HG03064 (cell line): Measurements from ENCODE around the gene IL17D.

Experiments used
- ATAC-seq: cut with Tn5 transposase; IDR thresholded peaks from one replicate; pipeline ENCODE4 v1.9.1; 2021; ENCODE audit warnings: low read depth; ENCODE audit not compliant: unreplicated experiment

Gene IL17D

DNA sequence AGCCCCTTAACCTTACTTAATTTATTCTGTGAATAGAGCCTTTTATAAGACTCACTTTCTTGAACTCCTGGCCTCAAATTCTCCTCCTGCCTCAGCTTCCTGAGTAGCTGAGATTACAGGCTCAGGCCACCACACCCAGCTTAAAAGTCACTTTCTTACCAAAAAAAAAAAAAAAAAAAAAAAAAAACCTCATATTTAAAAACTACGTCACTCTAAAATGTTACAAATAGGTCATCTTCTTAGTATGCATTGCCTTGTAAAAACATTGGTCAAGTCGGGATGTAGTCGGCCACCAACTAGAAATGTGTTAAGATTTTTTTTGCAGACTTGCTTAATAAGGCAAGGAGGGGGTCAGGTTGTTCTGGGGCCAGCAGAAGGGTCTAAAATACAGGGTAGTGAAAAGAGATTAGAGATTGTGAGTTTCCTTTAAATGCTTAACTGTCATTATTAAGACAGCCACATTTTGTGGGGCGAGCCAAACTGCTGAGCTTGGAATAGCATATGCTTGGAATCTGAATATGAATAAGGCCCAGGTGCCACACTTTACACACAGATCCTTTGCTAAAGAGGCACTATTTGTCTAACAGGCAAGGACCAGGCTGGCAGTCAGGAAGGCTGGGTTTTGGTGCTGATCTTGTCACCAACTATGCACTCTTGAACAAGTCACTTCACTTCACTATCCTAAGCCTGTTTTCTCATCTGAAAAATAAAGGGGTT is 16.5 kb upstream of the IL17D start:
- no peak for ATAC-seq

DNA sequence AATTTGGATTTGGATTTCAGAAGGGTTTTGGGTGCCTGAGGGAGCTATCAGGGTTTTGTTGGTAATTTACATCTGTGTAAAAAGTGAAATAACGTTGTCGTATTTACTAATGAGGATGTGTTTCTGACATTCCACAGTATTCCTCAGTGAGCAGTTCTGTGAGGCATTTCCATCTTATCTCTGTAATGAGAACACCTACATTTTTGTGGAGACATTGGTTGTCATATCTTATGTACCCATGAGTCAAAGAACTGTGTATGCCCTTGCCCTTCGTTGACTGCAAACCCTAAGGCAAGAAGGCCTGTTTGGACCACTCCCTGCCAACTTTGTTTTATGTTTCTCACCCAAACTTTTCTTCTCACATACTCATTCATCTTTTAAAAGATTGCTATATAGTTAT is 14.2 kb upstream of the IL17D start:
- no peak for ATAC-seq

DNA sequence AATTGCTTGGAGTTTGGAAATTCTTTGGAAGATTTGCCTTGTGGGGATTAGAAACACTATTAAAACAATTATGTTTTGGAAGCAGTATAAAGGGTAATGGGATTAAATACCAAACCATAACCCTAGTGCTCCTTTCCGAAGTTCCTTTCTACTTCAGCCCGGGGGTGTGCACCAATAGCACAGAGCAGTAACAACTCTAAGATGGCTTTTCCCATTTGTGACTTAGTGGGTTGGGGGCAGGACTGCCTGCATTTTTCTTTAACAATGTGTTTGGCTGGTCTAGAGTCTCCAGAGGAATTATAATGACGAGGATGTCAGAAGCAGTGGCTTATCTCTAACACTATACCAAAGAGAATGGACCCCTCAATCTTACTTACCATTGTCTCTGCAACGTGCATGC is 11.9 kb upstream of the IL17D start:
- no peak for ATAC-seq

DNA sequence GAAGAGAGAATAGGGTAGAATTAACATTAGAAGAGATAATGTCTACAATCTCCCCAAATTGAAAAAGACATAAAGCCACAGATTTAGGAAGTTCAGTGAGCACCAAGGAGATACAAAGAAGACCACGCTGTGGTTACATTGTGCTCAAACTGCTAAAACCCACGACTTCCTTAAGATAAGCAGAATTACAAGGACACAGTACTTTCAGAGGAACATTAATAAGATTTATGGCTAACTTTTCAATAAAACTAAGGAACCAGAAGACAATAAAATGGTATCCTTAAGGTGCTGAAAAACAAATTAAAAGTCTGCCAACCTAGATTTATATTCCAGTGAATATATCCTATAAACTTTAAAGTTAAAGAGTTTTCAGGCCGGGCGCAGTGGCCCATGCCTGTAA is 7.4 kb upstream of the IL17D start:
- no peak for ATAC-seq

DNA sequence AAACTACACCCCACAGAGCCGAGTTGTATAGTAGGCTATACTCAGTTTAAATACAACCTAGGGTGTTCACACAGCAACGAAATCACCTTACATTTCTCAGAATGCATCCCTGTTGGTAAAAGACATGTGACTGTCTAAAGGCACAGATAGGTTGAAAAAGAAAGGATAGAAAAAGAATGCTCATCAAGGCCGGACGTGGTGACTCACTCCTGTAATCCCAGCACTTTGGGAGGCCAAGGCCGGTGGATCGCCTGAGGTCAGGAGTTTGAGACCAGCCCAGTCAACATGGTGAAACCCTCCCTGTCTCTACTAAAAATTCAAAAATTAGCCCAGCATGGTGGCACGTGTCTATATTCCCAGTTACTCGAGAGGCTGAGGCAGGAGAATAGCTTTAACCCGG is 3.8 kb upstream of the IL17D start:
- no peak for ATAC-seq

DNA sequence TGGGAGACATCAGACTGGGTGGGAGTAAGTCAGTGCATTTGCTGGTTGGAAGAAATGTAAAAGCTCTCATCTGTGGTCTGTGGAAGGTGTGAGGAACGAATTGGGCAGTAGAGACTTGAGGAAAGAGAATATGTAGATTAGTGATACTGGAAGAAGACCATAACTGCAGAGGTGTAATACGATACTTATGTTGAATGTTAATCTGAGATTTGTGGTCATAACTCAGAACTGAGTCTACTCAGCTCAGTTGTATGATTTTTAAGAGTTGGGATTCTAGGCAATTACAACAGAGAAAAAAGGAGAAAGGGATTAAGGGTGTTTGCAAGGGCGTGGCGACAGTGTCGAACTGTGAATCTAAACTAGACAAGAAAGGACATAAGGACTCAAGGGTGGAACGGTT is 3.2 kb upstream of the IL17D start:
- ATAC-seq = no peak

DNA sequence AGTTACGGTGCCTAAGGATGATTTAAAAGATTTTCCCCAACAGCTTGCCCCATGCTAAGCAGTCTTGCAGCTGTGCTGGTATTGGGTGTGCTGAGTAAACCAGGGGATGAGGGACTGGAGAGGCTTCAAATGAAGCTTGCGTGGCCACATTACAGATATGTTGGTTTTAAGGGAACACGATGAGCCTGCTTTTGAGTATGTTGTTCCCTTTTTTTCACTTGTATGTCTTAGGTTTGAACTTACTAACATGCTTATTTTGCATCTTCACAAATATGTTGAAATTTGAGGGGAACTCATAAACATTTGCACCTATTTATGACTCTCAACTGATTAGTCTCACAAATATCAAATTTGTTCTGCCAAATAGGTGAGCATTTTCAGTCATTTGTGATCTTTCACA is 2.0 kb upstream of the IL17D start:
- ATAC-seq = no peak

DNA sequence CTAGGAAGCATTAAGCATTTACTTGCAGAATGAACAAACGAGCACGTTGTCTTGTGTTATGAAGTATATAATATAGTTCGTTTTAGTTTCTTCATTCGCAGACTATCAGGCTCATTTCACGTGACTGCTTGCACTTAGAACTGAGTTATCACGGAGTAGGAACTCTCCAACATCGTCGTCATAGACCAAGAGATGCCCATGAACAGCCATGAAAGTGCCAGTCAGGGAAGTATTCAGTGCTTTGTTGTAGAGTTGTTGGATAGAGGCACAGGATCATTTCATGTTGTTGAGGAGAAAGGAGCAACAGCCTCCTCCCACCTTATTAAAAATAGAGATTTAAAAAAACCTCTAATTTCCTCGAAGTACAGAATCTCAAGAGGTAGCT is 977 bp upstream of the IL17D start:
- ATAC-seq = no peak

DNA sequence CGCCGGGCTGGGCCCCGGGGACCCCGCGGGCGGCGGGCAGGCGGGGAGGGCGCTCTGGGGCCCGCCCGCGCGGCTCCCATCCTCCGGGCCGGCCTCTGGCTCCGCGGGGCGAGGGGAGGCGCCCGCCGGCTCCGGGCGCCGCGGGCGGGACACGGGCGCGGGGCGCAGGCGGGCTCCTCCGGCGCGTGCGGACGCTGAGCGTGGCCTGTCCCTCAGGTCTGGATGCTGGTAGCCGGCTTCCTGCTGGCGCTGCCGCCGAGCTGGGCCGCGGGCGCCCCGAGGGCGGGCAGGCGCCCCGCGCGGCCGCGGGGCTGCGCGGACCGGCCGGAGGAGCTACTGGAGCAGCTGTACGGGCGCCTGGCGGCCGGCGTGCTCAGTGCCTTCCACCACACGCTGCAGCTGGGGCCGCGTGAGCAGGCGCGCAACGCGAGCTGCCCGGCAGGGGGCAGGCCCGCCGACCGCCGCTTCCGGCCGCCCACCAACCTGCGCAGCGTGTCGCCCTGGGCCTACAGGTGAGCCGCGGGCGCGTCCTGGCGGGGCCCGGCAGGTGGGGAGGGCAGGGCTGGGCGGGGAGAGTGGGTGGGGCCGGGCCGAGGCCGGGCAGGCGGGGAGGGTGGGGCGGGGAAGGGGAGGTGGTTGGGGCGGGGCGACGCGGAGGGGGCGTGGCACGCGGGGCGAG is 420 bp downstream of the IL17D start:
- ATAC-seq = peak; percentile 85

DNA sequence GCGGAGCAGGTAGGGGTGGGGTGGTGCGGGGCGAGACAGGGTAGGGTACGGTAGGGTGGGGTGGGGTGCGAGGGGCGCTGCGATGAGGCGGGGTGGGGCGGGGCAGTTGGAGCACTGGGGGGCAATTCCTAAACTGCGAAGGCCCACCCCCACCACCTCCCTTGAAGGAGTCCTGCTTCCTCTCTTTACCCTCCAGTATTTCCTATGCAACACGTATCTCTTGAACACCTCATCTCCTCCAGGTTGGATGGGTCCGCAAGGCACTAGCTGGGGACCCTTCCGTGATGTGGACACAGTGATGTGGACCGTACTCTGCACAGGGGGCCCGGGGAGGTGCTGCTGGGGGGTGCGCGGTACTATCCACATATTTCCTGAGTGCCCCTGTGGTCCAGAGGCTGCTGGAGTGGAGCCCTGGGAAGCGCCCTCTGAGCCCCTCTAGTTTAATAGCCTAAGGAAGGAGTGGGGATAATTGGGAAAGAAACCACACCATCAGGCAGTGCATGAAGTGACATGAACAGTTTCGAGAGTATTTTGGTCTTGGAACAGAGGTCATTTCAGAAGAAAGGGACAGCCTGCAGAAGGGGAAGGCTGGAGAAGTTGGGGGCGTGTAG is 1.1 kb downstream of the IL17D start:
- no peak for ATAC-seq

DNA sequence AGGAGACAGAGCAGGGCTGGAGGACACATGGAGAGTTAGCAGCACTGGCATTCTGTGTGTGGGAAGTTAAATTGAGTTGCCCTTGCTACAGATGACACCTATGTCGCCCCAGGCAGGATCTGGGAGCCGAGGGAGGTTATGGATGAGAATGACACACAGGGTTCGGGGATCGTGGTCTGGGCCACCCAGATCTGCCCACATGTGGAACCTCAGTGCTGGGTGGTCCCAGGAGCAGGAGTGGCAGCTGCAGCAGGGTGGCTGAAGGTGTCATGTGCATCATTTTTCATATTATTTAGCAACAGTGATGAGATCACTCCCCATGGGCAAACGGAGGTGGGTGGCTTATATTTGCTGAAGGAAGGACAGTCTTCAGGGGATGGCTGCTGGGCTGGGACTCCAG is 3.2 kb downstream of the IL17D start:
- ATAC-seq = no peak

DNA sequence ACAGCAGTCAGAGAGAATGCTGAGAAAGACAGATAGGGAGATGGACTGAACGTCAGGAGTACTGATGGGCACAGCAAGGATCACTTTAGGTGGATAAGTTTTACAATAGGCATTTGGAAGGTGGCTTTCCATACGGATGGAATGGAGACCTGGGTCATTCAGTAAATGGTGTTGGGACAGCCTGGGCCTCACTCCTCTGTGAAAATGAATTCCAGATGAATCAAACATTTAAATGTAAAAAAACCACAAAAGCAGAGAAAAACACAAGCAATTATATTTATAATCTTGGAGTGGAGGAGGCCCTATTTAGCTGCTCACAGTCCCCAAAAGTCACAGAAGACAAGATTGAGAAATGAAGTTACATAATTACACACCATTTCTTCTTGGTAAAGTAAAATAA is 4.7 kb downstream of the IL17D start:
- ATAC-seq = no peak

DNA sequence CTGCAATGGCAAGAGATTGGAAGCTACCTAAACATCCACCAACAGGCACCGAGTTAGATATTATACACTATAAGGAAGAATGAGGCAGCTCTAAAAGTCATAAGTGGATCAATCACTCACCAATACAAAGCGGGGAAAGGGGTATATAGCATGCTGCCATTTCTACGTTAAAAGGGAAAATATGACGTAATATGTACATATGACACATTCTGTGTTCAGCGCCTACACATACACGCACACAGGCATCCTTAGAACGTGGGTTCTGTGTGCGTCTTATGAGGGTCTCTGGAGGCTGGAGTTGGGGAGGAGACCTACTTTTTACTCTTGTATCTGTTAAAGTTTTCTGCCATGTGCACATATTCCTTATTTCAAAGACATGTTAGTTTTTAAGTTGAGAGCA is 5.9 kb downstream of the IL17D start:
- no peak for ATAC-seq

DNA sequence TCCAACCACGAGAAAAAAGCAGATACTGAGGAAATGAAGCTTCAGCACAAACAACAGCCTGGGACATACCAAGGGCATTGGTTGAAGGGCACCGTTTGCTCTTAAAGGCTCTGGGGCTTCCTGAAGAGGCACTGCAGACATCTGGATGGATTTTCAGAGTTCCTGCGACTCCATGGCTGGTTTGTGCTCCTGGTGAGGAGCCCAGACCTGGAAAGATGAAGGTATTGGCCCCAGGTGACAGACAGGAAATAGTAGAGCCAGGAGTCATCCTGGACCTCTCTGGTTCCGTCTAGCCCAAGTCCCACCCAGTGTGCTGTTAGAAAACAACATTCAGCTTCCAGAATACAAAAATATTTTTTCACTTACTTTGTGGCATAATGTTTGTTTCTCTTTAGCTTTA is 6.3 kb downstream of the IL17D start:
- ATAC-seq = no peak

DNA sequence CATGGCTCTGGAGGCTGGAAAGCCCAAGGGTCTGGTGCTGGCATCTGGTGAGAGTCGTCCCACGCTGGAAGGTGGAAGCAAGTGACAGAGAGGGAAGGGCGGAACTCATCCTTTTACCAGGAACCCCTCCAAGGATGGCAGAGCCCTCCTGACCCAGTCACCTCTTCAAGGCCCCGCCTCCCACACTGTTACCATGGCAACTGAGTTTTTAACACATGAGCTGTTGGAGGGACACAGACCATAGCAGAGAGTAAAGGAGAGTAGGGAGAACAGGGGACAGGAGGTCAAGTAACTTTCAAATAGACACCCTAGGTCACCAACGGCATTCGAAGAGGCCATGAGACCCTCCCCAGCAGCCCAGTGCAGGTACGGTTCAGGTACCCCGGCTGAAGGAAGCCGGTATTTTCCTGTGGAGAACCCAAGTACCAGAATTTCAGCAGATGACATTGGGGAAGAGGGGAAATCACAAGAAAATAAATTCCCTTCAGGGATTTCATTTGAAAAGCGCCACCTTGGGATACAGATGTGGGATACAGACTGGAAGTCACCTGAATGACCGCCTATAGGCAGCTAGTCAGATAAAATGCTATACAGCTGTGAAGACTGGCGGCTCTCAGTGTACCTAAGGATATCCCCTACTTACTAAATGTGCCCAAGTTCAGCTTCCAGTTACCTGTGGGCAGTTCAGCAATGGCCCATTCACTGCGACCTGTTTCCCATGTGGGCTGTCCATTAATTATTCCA is 8.0 kb downstream of the IL17D start:
- no peak for ATAC-seq

DNA sequence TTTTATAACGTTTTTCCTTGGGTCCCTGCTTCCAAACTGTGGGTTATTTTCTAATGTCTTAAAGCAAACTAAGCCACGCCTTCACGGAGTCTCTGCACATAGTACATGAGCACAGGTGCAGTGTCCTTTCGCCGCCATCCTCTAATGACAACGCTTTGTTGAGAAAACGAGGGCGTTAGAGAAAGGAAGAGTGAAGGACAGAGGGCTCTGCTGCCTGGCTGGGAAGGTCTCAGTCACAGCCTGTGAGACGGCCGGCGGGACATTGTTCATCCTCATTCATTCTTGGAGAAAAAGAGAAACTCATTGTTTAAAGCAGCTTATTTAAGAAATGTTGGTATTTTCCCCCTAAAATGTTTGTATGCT is 9.5 kb downstream of the IL17D start:
- no peak for ATAC-seq

DNA sequence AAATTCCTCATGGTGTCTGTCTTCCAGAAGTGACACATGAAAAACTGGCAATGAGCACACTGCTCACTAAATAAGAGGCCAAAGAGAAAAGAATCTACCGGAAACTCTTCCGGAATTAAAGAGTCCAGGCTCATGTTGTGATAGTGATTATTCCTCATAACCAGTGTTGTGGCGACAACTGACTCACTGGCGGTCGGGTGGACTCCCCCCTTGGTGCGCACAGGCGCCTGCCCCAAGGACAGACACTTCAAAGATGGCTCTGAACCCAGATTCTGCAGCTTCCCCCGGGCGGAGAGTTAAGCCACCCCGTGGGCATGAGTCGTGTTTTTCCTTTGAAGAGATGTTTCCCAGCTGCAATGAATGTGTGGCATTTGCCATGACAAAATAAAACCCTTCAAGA is 10.3 kb downstream of the IL17D start:
- no peak for ATAC-seq

DNA sequence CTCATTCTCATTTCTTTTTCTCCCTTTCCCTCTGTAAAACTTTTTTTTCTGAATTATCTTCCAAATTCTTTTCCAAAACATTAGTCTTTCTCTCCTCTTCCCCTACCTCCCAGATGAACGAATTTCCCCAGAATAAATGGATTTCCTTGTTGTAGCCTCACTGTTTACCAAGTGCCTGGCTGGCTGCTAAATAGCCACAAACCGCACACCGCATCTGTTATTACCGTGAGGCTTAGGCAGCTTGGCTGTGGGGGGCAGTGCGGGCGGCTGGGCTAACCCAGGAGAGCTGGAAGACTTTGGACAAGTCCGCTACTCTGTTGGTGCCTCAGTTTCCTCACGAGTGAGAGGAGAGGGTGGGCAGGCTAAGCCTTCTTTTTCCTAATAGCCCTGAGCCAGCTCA is 10.7 kb downstream of the IL17D start:
- no peak for ATAC-seq

DNA sequence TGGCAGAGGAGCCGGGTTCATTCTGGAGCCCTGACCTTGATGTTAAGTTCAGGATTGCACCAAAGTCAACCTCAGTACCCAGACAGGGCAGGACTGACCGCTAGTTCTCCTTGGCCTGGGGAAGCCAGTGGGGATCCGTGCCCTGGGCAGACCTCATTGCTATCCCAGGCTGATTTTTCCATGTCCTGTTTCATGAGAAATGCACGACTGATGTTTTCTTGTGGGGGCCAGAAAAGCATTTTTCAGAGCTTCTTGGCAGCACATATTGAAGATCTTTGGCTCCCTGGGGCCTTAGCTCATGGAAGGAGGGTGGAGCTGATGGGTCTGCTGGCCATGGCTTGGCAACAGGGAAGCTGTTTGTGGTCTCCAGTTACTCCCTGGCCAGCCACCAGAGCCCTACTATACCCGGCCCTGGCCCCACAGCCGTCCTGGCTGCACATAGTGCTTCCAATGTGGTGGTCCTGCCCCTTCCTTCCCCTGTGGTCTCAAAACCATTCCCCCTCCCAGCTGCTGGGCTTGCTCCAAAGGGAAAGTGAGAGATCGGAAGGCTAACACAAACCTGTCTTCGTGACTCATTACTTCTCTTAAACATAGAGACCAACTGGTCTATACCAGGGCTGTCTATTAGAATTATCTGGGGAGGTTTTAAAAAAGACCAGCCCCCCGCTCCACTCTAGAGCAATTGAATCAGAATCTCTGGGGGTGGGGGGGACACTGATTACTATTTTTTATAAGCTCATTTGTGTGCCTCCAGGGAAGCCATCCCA is 11.2 kb downstream of the IL17D start:
- ATAC-seq = no peak

DNA sequence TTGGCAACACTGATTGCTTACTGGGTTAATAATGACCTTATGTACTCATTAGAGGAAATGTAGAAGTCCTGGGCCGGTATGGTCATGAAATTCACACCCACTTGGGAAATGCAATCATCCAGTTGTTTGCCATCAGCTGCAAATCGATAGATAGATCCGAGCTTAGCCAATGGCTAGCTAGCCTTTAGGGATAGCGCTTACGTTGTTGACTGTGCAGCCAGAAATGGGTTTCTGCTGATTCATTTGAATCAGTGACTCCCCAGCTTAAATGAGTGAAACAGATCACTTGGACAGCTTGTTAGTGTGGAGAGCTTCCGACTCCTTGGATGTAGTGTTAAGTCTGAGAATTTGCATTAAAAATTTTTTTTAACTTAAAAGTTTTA is 11.8 kb downstream of the IL17D start:
- no peak for ATAC-seq

DNA sequence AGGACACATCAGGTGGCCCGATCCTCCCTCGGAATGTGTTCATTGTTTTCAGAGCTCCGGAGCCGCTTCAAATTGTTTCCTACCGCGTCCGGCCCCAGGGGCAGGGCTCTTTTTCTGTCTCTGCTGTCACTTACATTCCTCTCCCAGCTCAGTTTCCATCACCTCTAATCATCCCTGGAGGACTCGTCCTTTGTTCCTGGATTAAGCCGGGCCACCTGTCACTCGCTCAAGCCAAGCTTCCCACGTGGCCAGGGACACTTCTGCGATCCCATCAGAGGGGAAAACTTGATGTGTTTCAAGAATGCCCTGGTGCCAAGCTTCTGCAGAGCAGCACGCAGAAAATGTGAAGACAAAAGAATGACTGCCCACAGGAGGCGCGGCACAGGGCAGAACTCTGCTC is 13.5 kb downstream of the IL17D start:
- ATAC-seq = no peak
